ENCODE data around the gene CRIP2.

The CRIP2 gene

DNA sequence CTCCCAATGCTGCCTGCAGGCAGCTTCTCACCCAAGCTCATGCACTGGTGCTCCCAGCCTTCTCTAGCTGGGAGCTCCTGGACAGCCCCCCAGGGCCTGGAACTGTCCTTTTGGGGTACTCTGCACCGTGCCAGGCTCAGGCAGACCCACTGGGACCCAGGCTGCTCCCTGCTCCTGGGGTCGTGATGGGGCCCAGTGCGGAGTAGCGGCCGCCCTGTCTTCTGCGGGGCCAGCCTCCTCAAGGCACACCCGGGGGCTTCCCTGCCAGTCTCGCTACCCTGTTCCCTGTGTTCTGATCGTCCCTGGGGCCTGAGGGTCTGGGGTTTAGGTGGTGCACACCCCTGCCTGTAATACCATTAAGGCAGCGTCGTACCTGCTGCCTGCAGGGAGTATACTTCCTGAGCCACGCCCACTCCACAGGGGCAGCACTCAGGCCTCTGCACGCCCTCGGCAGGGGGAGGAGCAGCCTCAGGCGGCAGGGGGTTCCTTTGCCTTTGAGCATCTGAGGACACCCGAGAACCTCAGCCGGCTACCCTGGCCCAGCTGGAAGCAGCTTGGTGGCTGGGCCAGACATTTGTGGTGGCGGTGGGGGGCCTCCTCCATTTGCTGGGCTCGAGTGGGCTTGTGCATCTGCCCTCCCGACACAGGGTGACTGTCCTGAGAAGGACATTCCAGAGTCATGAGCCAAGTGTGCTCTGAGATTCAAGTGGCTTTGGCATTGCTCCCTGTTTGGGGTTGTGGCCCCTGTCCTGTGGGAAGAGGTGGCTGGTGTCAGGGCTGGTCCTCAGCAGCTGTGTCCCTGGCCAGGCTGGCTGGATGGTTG lies 9.2 kb upstream of the CRIP2 start:
- no peak for DNase-seq

DNA sequence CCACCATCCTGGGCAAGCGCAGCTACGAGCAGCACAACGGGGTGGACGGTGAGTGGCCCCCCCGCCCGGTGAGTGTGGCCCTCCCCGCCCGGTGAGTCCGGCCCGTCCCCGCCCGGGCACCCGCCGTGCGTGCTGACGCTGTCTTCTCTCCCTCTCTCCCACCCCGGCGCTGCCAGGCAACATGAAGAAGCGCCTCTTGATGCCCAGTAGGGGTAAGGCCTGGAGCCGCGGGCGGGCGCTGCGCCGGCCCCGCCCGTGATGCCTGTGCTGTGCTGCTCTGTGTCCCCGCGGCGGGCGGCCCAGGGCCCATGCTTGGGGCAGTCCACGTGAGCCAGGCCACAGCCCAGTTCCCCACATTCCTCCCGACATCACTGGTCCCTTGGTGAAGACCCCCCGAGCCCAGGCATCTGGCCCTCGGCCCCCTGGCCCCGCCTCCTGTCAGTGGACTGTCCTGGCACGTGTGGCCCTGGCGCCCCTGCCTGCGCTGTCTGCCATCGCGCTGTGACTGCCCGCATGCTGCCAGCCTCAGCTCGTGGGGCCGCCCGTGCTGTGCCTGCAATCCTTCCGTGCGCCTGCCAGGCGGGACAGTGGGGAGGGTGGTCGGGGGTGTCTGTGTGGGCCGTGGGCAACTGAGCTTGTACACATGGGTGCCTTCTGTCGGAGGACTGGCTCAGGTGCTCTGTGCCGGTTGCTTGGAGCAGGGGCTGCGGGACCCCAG lies 7.9 kb upstream of the CRIP2 start:
- no peak for DNase-seq

DNA sequence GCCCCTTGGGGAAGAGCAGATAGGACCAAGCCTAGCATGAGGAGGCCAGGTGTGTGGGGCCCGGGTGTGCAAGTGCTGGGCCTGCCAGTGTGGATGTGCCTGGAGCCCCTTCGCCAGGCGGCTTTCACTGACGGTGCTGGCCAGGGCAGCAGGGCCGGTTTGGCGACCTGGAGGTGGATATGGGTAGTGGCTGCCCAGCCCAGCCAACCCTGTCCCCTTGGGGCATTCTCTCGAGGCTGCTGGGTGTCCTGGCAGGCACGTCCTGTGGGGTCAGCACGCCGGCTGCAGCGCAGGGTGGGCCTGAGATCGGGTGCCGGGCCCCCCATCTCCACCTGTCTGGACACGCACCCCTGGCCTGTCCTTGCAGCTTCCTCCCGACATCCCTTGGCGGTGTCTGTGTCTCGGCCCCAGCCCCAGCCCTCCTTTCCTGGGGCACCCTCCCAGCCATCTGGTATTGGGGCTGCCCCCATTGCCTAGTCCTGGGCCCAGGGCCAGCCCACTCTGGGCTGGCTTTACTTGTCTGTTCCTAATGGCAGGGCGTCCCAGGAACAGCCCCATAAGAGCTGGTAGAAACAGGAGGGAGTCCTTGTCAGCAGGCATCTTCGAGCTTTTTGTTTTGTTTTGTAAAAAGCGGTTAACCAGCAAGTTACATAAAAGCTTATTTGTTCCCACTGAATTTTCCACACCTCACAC lies 7.2 kb upstream of the CRIP2 start:
- no peak for DNase-seq

DNA sequence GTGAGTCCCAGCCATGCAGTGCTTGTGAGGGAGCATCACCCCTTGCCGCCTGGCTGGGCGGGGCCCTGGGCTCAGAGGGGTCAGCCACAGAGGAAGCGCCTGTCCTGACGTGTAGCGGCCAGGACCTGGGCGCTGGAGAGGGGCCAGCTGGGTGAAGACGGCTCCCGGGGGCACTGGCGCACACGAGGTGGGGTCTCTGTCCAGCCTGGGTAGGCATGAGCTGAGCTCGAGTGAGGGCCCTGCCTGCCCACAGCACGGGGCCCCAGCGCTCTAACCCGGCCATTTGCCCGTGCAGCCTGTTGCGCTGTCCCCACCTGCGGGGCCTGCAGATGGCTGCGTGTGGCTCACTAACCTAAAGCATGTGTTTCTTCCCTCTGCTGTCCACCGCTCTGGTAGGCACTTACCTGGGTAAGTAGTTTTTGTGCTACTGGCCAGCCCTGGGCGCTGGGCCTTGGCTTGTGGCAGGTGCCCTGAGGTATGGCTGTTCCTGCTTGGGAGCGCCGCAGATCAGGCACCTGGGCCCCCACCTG lies 6.6 kb upstream of the CRIP2 start:
- no peak for DNase-seq

DNA sequence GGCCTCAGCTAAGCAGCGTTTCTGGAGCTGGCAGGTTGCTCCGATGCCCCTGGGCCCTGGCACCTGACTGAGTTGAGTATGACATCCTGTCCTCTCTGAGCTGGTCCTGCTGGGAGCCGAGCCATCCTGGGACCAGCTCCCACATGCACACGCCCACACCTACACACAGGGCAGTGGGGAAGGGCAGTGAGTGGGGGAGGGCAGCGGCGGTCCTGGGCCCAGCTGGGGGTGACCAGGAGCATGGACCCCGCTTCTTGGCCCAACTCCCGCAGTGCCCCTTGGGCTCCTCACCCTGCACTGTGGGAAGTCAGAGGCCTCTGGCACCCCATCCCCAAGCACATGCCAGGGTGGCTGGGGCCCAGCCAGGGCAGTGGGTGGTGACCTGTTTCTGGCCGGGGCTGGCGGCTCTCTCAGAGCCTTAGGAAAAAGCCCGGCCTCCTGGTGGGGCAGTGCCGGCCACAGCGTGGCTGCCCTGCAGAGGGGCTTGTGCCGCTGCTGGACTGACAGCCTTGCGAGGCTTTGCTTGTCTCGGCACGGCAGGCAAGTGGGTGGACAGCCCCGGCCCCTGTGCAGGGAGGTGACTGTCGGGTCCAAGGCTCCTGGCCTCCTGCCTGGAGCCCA lies 5.9 kb upstream of the CRIP2 start:
- no peak for DNase-seq

DNA sequence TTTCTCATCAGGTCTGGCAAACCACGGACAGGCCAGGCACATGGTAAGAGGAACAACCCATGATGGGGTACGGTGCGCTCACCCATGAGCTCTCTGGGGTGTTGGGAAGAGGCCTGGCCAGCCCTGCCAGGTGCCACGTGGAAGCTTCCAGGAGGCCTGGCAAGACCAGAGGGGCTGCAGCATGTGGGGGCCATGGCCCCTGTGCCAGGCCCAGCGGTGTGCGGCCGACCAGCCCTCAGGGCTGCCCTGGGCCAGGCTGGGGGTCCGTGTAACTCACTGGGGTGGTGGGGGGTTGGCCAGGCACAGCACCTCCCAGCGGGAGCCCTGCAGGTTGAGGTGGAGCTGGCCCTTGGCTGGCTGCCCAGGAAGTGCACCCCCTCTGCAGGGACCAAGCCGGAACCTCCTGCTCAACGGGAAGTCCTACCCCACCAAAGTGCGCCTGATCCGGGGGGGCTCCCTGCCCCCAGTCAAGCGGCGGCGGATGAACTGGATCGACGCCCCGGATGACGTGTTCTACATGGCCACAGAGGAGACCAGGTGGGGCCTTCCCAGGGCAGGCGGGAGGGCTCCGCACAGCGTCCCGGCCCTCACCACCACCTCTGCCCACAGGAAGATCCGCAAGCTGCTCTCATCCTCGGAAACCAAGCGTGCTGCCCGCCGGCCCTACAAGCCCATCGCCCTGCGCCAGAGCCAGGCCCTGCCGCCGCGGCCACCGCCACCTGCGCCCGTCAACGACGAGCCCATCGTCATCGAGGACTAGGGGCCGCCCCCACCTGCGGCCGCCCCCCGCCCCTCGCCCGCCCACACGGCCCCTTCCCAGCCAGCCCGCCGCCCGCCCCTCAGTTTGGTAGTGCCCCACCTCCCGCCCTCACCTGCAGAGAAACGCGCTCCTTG lies 4.9 kb upstream of the CRIP2 start:
- no peak for DNase-seq

DNA sequence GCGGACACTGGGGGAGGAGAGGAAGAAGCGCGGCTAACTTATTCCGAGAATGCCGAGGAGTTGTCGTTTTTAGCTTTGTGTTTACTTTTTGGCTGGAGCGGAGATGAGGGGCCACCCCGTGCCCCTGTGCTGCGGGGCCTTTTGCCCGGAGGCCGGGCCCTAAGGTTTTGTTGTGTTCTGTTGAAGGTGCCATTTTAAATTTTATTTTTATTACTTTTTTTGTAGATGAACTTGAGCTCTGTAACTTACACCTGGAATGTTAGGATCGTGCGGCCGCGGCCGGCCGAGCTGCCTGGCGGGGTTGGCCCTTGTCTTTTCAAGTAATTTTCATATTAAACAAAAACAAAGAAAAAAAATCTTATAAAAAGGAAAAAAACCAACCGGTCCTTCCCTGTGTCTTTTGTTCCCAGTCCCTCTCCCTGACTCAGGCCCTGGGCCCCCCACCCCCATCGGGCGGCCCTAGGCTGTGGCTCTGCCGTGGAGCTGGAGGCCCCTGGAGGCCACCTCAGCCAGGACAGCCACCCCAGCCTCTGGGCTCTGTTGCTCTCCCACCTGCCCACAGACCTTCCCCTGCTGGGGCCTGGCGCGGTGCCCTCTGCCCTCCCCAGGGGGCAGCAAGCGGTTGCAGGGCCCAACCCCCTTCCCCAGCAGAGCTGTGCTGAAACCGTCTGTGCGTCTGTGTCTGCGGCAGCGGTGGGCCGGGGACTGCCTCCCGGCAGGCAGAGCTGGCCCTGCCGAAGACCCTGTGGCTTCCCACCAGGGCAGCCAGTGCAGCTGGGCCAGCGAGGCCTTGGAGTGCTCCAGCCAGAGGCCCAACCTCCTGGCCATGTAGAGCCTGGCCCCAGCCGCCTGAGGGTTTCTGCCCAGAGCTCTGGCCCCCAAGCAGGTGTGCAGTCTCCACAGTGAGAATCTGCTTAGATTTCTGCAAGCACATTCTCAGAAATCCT lies 4.0 kb upstream of the CRIP2 start:
- DNase-seq: no peak

DNA sequence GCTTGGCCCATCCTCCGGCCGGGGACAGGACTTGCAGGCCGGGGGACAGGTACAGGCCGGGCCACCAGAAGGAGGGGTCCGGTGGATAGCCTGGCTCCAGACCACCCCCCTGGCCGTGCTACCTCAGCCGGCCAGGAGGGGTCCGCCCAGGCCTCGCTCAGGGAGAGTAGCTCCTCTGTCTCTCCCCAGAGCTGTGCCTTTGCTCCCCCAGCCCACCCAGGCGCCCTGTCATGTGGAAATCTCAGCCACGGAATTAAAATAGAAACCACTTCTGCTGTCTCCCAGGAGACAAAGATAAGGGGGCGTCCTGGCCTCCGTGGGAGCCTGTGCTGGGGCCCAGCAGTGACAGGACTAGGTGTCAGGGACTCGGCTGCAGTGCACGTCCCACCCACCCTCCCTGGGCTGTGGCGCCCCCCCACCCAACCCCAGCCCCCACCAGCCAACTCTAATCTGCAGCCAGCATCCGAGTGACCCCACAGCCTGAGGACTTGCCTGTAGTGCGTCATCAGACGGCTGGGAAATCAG lies 3.3 kb upstream of the CRIP2 start:
- no peak for DNase-seq

DNA sequence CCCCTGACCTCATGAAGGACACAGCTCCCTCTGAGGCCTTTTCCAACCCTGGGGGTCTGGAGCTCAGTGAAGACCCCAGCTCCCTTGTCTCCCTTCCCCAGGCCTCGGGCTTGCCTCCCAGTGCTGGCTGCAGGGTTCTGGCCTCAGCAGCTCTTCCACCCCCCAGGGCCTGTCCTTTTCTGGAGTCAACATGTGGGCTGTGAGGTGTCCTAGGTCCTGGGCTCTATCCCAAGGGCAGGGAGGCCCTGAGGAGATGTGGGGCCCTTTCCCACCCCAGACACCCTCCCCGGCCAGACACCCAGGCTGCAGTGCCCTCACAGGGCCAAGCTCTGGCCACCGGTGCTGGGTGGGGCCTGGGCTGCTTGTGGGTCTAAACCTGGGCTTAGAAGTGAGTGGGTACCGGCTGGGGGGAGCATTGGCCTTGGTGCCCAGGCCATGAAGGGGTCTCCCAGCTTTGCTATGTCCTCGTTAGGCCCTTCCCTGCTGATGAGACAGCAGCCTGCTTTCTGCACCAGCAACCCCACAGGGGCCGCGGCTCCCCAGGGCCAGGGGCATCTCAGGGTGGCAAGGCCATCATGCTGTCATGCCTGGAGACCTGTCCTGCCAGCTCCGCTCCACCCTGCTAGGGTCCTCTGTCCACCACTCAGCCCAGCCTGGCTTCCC lies 2.7 kb upstream of the CRIP2 start:
- DNase-seq: no peak

DNA sequence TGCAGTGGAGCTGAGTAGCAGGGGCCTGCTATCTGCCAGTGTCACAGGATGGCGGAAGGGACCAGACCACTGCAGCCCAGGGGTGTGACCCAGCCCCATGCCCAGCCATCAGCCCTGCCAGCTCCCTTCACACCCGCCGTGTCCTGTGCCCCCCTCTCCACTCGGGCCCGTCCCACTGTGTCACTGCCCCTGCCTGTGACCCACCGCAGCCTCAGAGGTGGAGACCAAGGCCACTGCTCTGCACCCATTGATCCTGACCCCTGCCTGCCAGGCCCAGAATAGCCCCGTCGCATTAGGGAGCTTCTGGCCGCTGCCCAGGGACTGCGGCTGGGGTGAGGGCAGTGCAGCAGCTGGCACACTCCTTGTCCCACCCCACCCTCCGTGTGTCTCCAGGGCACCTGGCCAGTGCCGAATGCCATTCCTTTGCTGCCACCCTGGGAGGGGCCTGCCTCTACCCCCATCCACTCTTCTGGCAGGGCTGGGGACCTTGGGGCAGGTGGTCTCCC lies 2.1 kb upstream of the CRIP2 start:
- DNase-seq: no peak

DNA sequence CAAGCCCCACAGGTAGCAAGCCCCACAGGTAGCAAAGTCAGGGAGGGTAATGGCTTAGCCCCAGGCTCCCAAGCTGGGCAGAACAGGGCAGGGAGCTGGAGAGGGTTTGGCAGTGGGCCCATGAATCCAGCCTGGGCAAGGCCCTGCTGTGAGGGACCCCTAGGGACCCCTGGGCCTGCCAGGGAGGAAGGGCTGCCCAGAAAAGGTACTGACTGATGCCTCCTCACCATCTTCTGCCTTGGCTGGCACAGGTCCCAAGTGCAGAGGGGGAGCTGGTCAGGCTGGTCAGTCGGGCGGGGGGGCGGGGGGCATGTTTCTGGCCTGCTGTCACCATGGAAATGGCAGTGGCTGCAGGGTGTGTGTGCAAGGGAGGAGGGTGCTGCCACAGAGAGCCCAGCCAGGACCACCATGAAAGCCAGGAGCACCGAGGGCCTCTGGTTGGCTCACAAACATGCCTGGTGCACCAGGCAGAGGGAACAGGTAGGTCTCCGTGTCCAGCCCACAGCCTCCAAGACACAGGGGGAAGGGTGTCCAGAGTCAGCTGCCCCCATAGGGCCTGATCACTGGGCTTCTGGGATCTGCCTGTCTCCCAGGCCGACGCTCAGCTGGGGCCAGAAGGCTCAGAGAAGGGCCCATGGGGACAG lies 1.5 kb upstream of the CRIP2 start:
- no peak for DNase-seq

DNA sequence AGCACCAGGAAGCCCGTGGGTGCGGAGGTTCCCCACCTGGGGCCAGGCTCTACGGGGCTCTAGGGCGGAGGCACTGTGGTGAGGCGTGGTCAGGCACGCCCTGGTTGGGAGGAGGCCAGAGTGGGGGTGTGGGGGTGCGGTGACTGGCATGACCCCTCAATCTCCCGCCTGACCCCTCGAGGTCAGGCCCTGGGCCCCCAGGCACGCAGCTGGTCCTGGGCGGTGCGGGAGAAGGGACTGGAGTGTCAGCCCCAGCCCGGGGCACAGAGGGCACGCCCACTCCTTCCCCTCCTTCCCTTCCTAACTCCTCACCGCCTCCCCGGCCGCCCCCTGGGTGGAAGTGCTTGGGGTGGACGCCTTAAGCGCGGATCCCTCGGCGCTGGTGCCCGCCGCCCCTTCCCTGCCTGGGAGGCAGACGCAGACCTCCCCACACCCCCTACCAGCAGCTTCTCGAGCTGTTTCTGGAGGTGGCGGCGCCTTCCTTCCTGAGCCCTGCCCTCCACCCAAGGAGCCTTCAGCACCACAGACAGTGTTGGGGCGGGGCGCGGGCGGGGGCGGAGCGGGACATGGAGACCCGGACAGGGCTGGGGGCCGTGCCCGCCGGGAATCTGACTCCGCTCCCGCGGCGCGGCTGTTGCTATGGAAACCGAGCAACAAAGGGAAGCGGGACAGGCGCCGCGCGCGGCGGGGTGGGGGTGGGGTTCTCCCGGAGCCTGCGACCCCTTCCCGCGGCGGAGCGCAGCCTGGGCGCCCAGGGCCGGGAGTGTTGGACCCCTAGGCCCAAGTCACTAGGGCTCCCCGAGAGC lies 741 bp upstream of the CRIP2 start:
- no peak for DNase-seq

DNA sequence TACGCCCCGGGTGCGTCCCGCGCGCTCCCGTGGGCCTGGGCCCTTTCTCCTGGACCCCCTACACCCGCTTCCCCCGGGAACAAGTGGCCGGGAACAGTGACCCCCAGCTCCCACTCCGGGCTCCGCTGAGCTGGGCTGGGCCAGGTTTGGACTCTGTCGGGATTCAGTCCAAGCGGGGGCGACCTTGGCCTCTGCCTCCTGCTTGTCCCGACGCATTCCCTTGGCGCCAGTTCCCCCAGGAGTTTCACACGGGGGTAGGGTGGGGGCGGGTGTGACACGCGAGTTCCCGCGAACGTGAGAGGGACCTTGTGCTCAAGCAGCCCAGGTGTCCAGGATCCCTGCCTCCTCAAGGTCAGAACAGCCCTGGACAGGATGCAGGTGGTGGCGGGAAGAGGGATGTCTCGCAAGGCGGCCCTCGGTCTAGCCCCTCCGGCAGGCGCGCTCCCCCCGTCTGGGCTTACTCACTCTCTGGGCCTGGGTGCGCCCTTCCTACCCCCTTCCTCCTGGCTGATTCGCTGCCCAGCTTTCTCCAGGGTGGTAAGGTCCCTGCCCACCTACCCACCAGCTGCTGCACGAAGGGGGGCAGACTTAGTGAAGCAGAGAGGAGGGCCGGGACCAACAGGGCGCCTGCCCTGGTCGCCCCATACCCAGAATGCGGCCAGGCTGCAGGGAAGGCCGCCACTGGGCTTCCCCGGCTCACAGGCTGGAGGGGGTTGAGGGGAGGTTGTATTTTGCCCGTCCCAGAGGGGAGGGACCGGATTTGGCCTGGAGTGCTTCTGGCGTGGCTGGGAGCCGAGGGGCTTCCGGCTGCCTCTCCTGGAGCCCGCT lies 862 bp downstream of the CRIP2 start:
- no peak for DNase-seq

DNA sequence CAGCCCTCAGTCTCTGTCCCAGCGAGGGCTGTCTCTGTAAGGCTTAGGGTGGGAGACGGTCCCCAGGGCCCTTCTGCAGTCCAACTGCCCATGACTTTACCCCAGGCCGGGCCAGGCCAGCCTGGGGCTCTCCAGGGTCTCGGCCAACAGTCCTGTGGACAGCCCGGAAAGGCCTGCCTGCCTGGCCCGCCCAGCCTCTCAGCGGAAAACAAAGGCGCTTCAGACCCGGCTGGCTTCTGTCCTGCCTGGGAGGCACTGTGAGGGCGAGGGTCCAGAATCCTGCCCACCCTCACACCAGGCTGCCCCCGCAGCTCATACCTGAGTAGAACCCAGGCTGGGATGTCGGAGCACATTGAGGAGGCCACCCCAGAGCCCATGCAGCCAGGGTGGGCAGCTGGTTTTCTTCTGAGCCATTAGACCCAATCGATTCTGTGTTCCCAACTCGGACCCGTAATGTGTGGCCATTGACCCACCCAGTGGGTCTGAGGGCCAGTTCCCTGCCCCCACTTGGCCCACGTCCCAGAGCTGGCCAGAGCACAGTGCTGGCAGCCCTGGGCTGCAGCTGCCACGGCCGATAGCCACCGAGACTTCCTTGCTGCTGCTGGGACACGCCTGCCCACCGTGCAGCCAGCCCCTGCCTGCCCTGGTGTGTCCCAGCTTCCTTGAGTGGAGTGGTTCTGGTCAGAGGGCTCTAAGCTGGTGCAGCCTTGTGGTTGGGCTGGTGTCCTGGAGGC lies 1.6 kb downstream of the CRIP2 start:
- DNase-seq: no peak

DNA sequence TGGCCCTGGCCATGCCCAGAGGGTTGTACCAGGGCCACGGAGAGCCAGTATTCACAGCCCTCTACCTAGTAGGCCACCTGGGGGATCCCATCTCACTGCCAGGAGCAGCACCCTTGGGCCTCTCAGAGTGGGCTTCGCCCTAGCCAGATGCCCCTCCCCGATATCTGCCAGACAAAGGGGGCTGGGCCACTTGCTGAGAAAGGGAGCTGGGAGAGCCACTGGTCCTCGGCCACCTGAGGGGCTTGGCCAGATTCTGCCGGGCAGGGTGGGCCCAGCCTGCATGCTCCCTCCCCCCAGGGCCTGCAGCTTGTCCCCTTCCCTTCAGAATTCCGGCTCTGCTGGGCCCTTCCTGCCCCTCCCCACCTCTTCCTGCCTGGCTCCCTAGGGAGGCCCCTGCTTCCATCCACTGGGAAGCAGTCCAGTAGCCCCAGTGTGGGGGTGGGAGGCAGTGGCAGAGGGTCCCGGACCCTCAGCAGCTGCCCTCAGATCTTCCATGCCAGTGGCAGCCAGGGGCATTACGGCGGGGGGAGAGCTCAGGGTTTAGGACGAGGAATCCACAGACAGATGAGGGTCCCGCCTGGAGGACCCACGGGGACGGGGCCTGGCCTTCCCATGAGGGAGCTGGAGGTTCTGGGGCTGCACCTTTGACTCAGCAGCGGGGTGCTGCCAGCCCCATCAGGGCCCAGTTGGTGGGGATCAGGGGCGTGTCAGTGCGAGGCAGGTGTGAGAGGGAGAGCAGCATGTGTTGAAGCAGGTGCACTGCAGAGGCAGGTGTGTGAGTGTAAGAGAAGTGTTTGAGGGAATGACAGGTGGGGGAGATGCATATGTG lies 2.4 kb downstream of the CRIP2 start:
- DNase-seq: no peak
